ENCODE measurements around the gene FAM210A.

GRCh38 chr18:13746633-13747032 lies 20.3 kb upstream of the FAM210A start:
- TF ChIP-seq CTCF (IDR thresholded peaks at IDR 0.05), result no peak
- TF ChIP-seq POLR2A (IDR thresholded peaks at IDR 0.05), result no peak
- TF ChIP-seq EP300 (IDR thresholded peaks at IDR 0.05), result no peak
